GM21528 (cell line): ENCODE measurements around the gene CARMIL1.
"Not testable (repeated sequence)": the region's sequence is repeated elsewhere in the genome, so short reads cannot be mapped to it uniquely, and the experiment has no call there.

Source experiments
- ATAC-seq: cut with Tn5 transposase; IDR thresholded peaks from one replicate; pipeline ENCODE4 v1.9.1; 2021; ENCODE audit warnings: mild to moderate bottlenecking, moderate library complexity; ENCODE audit not compliant: unreplicated experiment, low FRiP score

The CARMIL1 gene

DNA sequence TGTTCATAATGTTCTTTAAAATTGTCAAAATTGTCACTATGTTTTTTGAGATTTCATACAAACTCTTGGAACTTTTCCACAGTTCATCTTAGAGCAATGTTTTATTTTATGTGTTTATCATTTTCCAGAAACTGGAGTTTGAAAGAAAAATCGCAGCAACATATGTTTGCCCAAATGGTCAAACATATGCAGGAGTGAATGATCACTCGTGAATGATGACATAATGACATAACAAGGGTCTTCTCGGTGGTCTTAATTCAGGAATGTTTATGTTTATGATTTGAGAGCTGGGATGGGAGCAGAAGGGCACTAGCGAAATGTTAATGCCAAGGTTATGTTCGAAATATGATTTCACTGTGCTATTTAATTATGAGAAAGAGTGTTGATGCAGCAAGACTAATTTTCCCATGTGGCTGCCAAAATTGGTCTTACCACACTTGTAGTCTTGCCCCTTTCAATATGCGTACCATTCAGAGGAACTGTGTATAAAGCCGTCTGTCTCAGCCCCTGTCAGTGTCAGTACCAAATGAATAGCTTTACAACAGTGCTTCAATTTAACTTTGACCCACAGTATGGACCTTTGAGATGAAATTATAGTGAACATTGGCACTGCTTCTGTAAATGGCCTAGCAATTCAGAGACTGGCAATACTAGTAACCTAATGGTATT is 152.3 kb downstream of the CARMIL1 start:
- ATAC-seq = no peak

DNA sequence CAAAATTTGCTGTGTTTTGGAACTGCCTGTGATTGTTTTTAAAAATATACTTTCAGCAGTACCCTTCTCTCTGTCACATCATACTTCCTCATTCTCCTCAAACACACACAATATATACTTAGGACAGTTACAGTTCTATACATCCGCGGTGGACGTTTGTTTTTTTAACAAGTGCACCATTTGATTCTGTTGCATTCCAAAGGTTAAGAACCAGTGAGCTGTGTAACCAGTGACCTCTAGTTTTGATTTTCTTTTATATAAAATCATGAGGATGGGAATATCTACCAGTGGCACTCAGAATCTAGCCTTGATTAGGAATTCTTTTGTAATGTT is 152.8 kb downstream of the CARMIL1 start:
- ATAC-seq = no peak

DNA sequence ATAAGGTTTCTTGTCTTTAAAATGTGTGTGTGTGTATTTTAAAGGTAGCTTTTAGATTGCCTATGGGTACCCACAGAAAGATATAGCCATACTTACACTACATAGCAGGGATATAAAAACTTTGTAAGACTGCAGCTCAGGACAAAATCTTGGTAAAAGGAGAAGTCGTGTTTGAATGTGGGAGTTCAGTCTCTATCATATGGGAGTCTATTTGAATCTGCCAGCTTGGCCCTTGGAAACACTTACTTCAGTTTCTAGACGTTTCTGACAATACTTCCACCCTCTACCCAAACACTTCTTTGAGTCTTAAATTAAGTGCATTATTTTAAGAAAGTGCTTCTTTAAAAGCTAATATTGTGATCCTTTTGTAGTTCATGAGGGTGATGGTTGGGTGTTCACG is 155.7 kb downstream of the CARMIL1 start:
- ATAC-seq = no peak

DNA sequence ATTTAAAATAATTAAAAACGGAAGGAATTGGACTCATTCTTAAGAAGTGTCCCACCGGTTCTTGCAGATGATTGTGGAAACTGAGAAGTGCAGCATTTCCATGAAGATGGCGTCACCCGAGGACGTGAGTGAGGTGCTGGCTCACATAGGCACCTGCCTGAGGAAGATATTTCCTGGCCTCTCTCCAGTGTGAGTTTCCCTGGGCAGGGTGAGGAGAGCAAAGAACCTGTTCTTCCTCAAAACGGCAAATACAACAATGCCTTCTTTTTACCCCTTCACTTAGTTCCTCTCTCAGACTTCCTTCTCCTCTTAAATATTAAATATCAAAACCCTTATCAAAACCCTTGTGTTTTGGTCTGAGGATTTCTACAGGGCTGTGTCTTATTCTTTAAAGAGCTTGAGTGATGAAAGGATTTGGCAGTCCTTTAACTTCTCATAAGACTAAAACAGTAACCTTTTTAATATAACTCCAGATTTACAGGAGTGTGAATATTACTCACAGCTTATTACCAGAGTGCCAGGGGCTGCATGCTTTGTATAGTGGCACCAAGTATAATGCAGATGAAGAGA is 156.3 kb downstream of the CARMIL1 start:
- ATAC-seq = no peak

DNA sequence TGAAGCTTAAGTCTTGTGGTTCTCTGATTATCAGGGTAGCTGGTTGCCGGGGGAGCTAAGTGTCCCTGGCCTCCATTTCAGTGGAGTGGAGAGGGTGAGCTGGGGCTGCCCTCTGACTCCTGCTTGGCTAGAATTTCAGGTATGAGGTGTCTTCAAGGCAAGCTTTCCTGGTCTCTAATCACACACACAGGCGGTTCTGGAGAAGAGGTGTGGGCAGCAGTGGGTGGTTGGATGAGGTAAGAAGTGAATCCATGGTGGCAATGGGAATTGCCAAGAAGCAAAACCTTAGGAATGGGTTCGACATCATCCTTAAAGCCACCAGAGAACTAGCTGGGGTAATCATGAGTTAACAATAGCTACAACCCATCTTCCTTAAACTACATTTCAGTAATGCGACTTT is 157.6 kb downstream of the CARMIL1 start:
- no peak for ATAC-seq

DNA sequence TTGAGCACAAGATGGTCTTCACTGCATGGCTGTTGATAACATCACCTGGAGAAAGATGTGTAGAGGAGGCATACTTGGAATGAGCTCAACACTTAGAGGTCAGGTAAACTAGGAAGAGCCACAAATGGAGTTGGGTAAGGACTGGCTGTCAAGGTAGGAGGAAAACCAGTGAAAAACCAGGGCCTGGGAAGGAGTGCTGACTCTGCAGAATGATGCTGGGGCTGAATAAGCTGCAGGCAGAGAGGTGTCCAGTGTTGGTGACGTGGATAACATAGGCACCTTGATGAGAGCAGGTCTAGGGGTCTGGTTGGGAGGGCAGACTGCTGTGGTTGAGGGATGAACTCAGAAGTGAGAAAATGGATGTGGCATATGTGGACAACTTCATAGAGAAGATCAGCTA is 160.2 kb downstream of the CARMIL1 start:
- ATAC-seq = no peak

DNA sequence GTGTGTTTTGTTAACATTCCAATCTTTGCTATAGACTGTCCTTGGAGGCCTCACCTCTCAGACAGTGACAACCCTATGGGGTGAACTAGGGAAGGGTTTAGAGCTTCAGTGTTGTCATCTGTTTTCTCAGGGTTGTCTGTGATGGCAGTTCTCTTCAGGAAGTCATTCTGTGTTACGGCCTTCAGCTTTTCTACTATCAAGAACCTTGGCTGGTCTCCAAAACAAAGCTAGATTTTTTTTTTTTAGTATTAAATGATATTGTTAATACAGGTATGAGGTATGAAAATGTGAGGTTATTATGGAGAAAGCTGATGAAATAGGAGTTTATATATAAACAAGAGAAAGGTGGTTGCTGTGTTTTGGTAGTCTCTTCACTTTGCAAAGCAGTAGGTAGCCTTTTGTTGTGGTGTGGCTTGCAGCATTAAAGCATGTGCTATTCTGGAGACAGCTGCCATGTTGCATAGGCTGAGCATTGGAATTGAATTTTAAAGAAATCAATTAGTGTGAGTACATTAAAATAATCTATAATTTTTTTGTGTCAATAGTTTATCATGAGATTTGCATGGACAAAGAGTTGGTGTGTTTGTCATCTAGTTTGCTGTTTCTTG is 162.6 kb downstream of the CARMIL1 start:
- no peak for ATAC-seq

DNA sequence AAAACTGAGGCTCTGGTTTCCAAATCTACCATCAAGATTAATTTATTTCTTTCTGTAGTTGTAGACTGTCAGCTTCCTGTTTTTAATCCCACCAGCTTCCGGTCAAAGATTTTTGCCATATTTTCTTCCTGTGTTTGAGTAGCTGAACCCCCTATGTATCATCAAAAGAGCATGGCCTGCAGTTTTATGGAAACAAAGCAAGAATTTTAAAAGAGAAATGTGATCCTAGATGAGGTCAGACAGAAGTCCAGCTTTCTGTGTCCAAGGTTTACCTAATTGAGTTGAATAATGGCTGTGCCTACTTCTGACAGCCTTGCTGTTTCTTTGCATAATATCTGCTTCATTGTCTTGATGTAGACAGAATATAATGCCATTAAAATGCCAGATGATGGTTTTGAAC is 163.7 kb downstream of the CARMIL1 start:
- no peak for ATAC-seq

DNA sequence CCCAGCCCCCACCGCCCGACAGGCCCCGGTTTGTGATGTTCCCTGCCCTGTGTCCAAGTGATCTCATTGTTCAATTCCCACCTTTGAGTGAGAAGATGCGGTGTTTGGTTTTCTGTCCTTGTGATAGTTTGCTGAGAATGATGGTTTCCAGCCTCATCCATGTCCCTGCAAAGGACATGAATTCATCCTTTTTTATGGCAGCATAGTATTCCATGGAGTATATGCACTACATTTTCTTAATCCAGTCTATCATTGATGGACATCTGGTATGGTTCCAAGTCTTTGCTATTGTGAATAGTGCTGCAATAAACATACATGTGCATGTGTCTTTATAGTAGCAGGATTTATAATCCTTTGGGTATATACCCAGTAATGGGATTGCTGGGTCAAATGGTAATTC is 165.3 kb downstream of the CARMIL1 start:
- ATAC-seq = not testable (repeated sequence)

DNA sequence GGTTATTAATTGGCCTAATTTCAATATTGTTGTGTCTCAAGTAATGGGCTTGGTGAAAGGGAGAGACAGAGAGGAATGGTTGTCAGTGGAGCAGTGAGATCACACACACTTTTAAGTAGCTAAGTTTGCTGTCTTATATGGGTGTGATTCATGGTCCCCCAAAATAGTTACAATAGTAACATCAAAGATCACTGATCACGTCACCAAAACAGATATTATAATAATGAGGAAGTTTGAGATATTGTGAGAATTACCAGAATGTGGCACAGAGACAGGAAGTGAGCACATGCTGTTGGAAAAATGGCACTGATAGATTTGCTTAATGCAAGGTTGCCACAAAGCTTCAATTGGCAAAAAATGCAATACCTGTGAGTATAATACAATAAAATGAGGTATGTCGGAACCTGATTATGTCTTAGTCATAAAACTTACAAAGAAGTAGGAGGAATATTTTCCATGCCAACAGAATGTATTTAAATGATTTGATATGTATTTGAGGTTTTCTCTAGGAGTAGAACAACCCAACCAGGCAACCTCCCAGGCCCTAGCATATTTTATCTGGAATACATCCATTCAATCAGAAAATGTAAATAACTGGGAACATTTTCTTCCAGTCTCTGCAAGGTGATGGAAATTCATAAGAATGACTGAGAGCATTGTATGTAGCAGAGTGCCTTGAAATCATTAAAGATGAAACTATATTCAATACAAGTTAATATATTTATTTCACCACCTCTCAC is 167.8 kb downstream of the CARMIL1 start:
- ATAC-seq = no peak

DNA sequence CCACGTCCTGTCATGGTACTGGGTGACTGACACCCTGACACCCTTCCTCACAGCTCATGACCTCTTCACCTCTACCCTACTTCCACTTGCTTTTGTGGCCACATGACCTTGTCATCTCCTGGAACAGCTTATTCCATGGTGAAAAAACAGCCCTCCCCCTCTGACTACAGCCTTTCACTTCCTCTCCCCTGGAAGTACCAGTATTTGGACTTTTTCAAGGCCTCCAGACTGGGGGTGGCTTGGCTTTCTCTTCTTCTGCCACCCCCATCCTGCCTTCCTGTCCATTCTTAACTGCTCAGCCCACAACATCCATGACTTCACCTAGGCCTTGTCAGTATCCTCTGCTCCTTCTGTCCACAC is 168.4 kb downstream of the CARMIL1 start:
- no peak for ATAC-seq

DNA sequence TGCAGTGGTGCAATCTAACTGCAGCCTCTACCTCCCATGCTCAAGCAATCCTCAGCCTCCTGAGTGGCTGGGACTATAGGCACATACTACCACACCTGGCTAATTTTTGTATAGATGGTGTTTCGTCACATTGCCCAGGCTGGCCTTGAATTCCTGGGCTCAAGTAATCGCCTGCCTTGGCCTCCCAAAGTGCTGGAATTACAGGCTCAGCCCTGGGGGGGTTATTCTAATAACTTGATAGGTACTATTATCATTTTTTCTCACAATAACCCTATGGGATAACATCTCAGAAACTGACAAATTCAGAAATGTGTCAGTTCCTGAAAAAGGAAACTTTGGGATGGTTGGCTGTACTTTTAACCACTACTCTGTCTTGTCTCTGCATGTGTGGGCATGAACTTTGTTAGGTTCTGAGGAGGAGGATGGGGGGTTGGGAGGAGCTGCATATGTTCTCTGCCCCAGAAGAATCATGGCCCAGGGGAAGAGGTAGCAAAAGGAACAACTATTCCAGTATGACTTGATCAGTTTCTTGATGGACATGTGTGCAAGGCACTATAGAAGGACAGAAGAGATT is 169.9 kb downstream of the CARMIL1 start:
- no peak for ATAC-seq

DNA sequence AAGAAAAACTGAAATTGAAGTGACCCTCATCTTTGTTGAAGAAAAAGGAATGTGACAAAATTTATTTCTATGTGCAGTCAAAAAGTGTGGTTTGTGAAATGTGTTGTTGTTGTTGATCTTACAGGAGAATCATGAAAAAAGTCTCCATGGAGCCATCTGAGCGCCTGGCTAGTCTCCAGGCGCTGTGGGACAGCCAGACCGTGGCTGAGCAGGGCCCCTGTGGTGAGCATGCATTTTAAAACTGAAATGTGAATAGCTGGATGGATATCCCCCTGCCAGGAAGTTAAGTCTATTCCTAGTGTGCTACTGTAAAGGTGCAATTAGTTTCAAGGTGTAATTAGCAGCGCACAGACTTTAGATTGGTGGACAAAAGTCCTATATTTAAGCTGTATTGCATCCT is 170.6 kb downstream of the CARMIL1 start:
- no peak for ATAC-seq

DNA sequence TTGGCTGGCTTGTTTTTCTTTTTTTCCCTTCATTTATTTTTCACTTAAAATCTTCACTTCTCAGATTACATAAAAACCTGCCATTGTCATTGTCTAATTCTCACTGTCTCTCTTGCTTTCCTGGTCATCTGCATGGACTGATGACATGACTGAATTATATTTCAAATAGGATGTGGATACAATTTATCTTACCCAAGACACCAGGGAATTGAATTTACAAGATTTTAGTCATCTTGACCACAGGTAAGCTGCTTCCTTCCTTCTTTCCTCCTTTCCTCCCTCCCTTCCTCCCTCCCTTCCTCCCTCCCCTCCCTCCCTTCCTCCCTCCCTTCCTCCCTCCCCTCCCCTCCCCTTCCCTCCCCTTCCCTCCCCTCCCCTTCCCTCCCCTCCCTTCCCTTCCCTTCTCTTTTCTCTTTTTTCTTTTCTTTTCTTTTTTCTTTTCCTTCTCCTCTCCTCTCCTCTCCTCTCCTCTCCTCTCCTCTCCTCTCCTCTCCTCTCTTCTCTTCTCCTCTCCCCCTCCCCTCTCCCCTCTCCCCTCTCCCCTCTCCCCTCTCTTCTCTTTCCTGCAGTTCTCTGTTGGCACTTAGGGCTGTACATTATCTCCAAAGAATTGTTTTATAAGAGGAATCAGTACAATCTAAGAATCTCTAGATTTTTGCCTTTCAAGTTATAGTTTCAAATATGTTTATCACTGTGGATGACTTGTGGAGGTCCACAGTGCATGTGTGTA is 171.5 kb downstream of the CARMIL1 start:
- no peak for ATAC-seq

DNA sequence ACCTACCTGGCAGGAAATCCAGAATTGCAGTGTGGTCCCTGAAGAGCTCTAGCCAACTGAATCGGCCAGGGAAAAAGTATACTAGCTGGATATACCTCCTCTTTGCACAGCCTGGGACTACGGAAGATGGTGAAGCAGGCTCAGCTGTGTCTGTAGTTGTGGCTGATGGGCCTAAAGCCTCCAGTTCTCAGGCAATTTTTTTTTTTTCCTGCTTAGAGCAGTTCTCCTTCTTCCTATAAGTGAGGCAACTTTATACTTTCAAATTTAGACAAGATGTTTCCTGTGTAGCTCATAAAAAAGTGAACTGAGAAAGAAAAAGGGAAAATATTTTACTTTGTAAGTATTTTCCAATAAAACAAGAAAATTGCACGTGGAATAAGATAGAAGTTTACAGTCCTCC is 172.9 kb downstream of the CARMIL1 start:
- no peak for ATAC-seq

DNA sequence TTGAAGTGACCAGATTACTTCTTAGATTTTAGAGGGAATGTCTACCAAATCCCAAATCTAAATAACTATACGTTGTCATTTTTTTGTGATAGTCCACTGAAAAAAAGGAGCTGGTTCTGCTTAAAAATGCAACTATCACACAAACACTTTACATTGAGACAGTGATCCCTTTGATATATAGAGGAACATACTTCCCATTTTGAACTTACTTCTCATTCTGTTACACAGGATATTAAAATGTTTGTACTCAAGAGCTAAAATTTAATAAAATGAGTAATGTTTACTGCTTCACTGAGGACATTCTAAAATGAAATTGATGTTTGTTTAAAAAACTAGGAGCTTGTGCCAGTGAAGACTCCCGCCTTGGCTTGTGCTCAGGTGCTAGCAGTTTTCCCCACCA is 174.1 kb downstream of the CARMIL1 start:
- ATAC-seq = no peak

DNA sequence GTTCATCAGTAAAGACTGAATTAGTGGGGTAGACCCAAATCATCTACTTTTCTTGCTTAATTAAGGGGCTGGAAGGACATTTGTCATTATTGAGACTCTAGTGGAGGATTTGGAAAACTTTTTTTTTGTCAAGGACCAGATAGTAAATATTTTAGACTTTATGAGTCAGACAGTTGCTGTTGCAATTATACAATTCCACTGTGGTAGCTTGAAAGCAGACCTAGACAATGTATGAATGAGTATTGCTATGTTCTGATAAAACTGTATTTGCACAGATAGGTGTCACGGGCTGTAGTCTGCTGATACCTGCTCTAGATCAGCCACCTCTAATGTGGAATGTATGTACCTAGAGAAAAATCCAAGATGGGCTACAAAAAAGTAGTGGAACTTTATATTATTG is 175.0 kb downstream of the CARMIL1 start:
- no peak for ATAC-seq

DNA sequence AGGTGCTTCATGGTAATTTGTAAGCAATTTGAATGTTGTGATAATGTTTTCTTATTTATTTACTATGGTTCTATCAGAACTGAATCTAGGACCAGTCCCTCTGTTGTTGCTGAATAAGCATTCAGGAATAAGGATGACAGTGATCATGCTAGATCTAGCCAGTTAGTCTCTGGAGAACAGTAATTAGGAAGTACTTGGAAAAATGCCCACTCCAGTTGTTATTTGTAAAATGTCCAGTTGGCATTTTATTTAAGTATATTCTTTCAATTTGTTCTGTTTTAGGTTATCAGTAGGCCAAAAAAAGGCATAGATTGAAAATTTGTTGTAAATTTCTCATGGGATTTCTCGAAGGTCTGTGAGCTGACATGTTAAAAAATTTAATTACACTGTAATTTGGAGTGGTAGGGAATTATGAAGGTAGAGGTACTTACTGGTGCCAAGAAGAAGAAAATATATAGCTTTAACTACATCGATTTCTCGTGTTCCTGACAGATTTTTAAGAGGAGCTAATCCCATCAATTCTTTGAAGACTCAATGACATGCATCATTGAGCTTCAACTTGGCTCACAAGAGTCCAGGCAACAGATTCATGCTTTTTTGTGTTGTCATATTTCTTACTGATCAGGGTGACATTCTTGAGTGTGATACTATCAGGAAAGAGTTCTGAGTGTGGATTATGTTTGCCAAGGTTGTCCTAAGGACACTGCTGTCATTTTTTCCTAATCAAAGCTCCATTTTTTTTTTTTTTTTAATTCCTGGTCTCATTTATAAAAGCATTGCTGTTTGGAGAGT is 177.3 kb downstream of the CARMIL1 start:
- no peak for ATAC-seq

DNA sequence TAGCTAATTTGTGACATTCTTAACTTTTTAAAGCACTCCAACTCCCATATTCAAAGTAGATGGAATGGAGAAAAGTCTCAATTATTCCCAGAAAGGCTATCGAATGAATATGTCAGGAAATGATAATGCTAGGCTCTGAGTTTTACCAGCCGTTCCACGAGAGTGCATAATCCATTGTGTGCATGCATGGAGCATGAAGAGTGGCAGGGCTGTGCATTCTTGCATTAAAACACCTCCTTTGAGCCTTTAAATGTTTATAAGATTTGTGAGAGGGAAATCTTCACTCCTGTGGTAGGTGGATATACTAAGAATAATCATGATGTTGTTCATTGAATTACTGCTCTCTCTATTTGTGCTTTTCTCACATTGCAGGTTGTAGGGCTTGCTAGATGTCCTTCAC is 178.3 kb downstream of the CARMIL1 start:
- no peak for ATAC-seq

DNA sequence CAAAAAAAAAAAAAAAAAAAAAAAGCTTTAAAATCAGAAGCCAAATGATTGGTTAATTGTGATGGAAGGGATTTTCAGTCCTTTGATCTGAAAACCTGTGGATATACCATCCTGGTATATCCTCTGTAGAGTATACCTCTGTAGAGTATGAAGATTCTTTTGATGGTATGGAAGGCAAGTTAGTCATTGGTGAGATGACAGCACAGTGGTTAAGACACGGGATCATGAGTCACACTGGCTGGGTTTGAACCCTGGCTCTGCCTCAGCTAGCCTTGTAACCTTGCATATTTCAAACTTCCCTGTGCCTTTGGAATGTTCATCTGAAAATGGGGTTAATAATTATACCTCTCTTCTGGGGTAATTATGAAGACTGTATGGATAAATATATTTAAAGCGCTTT is 179.3 kb downstream of the CARMIL1 start:
- no peak for ATAC-seq
